Measurements from ENCODE around the gene EXOC1L.

GRCh38 chr4:55879224-55879623 lies 59.6 kb downstream of the EXOC1L start:
- TF ChIP-seq CTCF (IDR thresholded peaks at IDR 0.05) (no peak), EP300 (IDR thresholded peaks at IDR 0.05) (no peak), POLR2A (IDR thresholded peaks at IDR 0.05) (no peak)
